CD4-positive, alpha-beta T cell treated with Interferon alpha-2 for 1 hour (primary cell): ENCODE measurements around the gene STMND1.
"Not testable (repeated sequence)": the region's sequence is repeated elsewhere in the genome, so short reads cannot be mapped to it uniquely, and the experiment has no call there.

Source experiments
- DNase-seq, 2 donors: peaks; one replicate each; pipeline ENCODE4 v3.0.0-alpha.2; 2020 to 2022

The STMND1 gene

DNA sequence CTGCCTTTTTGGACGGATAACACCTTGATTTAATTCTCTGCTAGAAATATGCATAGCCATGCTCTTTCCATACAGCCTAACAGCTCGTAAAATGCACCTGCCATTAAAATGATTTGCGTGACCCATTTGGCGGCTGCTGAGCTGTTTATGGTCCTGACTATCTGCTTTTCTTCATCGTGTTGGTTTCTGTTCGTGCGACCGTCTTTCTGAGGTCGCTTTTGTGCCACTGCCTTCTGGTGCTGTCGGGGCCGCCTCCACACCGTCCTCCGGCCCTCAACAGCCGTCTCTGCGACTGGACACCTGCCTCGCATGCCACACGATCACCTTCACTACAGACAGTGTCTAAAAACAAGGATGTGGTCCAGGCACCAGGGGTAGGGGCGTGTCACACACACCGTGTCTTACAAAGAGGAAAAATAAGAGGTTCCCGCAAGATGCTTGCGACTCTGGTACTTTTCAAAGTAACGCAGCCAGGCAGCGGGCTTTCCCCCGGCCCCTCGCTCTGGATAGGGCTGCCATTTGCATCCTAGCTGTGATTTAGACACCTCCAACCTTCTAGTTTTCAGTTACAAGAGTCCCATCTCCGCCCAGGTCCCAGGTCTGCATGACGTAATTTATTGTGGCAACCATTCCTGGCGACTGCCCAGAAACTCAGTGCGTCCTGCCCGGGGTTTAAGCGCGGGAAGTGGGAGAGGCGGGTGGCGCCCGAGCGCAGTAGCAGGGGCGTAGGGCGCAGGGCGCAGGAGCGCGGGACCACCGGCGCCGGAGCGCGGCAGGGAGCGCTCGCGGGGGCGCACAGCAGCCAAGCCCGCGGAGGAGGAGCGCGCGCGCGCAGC is at the start of gene STMND1:
Gene STMND1, plus strand, starts transcription at position 629 of the 836 bp plus-strand sequence. CDS start 208 bp downstream, outside the sequence.
- no peak for DNase-seq

DNA sequence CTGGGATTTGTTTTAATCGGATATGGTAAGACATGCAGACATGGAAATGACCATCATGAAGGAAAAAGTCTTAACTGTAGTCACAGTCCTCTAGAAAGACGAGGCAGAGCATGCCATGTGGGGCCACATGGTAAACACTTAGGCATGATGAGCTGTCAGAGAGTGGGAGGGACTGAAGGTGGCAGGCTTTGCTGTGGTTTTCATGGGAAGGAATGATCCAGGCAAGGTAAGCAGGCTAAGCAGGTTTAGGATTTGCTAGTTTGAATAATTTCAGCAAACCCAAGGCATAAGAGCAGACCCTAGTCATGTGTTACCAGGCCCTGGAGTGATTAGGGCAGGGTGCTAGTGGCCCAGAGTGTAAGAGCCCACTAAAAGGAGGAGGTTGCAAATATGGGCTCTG is 47.2 kb upstream of the STMND1 start:
- no peak for DNase-seq

DNA sequence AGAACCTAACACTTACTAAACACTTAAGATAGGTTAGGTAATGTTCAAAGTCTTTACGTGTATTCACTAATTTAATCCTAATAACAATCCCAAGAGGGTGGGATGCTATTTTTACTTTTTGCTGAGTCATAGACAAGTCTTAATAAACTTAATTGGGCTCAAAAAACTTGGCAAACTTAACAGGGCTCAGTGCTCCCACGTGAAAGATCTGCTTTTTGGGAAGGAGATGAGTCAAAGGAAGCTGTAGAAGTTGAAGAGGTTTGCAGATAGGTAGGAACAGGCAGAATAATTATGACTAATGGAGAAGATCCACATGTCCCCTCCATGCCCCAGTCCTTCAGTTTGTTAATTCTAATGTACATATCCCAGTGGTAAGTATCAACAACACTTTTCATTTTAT is 44.5 kb upstream of the STMND1 start:
- DNase-seq: no peak

DNA sequence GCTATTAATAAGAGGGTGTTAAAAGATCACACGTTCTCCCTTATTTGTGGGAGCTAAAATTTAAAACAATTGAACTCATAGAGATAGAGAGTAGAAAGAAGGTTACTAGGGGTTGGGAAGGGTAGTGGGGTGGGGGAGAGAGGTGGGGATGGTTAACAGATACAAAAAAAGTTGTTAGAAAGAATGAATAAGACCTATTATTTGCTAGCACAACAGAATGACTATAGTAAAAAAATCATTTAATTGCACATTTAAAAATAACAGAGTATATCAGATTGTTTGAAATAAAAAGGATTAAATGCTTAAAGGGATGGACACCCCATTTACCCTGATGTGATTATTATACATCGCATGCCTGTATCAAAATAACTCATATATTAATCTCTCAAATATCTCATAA is 43.3 kb upstream of the STMND1 start:
- no peak for DNase-seq

DNA sequence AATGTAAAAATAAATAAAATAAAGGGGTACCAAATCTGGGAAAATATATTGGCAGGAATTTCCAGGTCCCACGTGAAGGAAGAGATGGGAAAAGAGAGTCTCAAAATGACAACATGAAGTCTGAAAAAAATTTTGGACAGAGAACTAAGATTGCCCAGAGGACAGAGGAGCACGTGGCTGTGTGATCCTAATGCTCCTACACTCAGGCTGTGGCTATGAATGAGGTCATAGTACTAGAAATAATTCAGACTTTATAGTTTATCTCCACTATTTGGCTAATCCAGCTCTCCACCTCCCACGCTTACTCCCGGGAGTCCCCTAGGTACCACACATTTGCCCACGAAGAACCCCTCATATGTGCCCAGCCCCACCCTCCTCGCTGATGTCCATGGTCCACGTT is 42.8 kb upstream of the STMND1 start:
- no peak for DNase-seq

DNA sequence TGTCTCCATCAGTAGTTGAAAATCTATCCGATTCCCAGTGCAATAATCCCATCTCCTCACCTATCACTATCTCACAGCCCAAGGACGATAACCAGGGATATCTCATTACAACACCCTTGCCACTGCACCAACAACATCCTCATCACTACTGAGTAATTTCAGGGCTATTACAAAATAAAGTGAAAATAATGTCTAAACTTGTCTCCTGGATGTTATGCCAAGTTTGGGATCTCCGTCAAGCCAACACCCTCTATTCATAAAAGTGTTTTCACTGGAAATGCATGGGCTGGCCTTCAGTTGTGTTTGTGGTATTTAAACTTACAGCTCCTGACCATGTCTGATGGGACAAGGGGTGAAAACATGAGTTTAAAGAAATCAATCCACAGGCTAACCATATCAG is 42.0 kb upstream of the STMND1 start:
- no peak for DNase-seq

DNA sequence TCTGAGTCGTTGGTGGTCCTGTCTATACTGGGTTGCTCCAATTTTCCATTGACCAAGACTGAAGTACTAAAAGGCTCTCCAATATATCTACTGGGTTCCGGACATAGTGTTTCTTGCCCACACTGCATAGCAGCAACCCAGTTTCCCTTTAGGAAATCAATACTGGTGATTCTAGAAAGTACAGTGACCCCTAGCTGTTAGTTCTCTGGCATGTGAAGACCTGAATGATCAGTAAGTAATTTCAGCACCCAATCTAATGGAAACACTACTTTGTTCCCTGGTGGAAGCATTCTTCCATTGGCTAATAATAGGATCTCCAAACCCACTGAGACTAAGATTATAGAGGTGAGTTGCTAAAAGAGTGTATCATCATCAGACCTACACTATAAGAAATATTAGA is 40.8 kb upstream of the STMND1 start:
- DNase-seq: no peak

DNA sequence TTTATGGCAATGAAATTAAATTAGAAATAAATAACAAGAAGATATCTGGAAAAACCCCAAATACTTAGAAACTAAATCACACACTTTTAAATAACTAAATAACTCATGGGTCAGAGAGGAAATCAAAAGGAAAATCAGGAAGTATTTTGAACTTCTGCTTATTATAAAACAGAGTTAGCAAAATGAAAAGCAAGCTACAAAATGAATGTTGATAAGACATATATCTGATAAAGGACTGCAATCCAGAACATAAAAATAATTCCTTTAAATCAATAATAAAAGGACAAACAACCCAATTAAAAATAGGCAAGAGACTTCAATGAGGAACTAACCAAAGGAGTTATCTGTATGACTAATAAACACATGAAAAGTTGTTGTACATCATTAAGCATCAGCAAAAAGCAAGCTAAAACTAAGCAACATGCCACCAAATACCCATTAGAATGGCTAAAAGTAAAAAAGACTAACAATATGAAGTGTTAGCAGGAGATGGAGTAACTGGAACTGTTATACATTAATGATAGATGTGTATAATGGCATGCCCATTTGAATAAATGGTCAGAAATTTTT is 38.9 kb upstream of the STMND1 start:
- no peak for DNase-seq

DNA sequence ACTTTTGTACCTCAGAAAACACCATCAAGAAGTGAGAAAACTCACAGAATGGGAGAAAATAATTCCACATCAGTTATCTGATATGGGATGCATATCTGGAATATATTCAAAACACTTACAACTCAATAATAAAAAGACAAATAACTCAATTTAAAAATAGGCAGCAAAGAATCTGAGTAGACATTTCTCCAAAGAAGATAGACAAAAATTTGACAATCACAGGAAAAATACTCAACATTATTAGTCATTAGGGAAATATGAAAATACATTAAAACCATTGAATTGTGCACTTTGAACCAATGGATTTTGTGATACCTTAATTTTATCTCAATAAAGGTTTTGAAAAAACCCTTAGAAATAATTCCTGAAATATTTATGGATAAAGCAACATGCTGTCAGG is 36.9 kb upstream of the STMND1 start:
- DNase-seq: no peak

DNA sequence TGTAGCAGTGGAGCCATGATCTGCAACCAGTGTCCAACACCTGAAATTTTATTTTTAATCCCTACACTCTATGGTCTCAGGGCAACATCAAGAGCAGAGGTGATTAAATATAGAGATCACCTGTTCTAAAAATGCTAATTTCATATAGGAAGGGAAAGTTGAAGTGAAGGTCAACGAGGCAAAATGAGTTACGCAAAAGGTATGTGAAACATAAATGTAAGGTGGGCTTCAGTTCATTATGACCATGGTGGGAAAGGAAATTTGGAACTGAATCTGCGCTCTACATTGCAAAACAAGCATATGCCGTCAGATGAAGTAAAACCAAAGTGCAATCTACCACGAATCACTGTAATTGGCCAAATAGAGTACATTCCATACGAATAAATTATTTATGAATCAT is 35.2 kb upstream of the STMND1 start:
- no peak for DNase-seq

DNA sequence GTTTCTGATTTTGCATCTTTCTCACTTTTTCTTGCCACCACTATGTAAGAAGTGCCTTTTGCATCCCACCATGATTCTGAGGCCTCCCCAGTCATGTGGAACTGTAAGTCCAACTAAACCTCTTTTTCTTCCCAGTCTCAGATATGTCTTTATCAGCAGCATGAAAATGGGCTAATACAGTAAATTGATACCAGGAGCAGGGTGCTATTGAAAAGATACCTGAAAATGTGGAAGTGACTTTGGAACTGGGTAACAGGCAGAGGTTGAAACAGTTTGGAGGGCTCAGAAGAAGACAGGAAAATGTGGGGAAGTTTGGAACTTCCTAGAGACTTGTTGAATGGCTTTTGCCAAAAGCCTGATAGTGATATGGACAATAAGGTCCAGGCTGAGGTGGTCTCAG is 32.9 kb upstream of the STMND1 start:
- DNase-seq: not testable (repeated sequence)

DNA sequence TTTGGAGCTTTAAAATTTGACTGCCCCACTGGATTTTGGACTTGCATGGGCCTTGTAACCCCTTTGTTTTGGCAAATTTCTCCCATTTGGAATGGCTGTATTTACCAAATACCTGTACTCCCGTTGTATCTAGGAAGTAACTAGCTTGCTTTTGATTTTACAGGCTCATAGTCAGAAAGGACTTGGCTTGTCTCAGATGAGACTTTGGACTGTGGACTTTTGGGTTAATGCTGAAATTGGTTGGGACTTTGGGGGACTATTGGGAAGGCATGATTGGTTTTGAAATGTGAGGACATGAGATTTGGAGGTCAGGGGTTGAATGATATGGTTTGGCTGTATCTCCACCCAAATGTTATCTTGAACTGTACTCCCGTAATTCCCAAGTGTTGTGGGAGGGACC is 31.4 kb upstream of the STMND1 start:
- DNase-seq: not testable (repeated sequence)

DNA sequence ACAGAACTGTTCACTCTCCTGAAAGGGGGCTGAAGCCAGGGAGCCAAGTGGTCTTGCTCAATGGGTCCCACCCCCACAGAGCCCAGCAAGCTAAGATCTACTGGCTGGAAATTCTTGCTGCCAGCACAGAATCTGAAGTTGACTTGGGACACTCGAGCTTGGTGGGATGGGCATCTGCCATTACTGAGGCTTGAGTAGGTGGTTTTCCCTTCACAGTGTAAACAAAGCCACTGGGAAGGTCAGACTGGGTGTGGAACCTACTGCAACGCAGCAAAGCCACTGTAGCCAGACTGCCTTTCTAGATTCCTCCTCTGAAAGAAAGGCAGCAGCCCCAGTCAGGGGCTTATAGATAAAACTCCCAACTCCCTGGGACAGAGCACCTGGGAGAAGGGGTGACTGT is 28.3 kb upstream of the STMND1 start:
- not testable (repeated sequence) for DNase-seq

DNA sequence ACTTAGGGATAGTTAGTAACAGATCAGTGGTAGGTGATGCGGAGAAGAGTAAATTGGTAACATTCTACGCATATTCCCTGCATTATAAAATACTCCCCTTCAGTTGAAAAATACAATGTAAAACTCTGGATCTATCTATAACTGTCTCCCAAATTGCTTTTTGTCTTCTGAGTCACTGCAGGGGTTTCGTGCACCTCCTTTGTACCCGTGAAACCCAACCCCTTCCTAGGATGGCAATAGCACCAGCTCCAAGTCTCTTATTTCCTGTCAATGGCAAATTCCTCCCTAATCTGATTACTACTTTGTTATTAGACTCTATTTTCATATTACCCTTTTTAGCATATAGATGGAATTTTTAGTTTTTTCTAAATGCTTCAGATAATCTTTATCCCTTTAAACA is 20.6 kb upstream of the STMND1 start:
- DNase-seq: no peak

DNA sequence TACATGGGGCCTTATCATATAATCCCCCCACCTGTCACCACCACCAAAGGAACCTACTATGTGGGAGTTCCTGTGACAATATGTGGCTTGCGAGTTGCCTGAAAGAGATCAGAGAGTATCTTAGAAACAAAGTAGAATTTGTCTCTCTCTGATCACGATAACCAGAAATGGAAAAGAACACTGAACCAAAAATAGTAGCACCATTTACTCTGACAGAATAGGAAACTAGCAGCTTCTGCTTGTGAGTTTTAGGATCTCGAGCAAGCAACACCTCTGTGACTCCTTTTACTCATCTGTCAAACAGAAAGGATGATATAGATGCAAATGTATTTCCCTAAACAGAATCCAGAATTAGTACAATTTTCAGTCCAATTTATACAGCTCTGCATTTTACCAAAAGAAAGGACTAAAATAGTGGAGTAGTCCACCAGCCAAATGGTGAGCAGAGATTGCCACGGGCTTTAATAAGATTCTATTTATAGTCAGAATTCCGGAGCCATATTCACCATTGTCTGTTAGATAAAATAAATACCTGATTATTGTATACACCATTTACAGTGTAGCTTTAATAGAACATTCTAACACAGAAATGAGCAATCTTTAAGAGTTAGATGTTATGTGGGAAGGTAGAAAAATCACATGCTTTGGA is 19.9 kb upstream of the STMND1 start:
- no peak for DNase-seq

DNA sequence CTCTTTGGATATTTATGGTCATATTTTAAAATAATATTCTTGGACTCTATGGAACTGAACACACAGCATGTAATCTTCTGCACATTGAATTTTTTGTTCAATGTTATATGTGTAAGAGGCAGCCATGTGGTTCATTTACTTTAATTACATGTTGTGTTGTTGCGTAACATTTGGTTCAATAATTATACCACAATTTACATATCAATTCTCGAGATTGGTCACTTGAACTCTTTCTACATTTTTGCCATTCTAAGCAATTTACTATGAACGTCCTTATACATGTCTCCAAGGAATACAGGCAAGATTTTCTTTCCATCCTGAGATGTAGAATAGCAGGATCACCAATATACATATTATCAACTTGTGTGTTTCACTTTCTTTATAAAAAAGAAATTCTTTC is 18.5 kb upstream of the STMND1 start:
- DNase-seq: no peak

DNA sequence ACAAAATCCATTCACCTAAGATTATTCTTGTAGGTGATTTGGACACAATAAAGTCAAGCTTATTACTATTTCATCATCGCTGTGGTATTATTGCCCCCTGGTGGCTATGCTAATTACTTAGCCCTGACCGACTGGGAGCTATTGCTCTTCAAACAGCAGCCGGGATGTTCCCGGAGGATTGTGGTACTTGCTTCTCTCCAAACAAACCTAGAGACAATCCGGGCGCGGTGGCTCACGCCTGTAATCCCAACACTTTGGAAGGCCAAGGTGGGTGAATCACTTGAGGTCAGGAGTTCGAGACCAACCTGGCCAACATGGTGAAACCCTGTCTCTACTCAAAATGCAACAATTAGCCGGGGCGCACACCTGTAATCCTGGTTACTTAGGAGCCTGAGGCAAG is 15.4 kb upstream of the STMND1 start:
- peak in 1 of 2 donors; percentile 45 for DNase-seq

DNA sequence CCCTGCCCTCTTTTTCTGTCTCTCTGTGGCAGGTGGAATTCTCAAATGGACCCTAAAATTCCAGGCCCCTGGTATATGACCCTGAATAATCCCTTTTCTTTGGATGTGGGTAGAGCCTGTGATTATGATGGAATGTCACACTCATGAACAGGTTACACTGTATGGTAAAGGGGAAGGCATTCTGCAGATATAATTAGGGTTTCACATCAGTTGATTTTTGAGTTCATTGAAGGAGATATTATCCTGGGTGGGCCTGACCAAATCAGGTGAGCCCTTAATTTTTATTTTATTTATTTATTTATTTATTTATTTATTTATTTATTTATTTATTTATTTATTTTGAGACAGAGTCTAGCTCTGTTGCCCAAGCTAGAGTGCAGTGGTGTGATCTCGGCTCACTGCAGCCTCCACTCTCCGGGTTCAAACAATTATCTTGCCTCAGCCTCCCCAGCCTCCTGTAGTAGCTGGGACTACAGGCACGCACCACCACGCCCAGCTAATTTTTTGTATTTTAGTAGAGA is 13.7 kb upstream of the STMND1 start:
- DNase-seq: no peak

DNA sequence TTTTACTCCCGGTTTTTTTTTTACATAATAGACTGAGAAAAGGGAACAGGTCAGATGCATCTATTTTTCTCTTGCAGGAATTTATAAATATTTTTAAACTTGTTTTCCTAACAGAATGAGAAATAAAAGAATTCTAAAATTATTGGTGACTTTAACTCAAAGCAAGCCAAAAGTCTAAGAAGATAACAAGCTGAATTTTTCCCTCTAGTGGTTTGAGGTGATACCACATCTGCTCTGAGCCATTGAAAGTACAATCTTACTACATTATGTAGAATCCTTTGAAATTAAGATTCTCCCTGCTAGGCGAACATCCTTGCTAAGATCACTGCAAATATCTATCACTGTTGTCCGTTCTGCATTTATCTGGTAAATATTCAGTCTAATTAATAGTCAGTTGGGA is 10.7 kb upstream of the STMND1 start:
- no peak for DNase-seq

DNA sequence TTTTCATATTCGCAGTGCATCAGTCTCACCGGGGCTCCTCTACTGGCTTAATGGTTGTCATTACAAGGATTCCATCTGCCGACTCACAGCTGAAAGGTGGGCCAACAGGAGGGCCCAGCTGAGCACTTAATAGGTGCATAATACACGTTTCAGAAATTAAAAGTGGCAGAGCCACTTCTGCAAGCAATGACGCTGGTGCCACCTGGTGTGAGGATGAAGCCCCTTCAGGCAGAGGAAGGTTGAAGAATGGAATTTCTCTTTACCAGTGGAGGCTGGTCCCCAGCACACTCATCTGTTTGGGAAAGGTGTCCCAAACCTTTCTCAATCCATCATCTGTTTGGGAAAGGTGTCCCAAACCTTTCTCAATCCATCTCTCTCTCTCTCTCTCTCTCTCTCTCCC is 8.2 kb upstream of the STMND1 start:
- DNase-seq: no peak

DNA sequence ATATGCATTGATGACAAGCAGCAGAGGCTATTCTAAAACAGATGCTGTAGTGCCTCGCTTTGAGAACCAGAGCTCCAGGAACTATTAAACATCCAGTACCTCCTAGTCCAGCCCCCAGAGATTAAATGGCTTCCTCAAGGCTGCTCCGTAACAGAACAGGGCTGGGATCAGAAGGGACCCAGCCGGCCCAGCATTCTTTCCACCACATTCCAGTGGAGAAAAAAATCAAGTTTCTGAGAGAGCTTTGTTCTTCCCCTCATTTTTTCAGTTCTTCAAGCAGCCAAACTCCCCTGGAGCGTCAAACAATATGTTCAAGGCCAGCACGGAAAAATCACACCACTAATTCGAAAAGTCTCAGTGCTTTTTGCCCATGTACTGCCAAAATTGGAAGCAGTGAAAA is 5.8 kb upstream of the STMND1 start:
- DNase-seq: no peak

DNA sequence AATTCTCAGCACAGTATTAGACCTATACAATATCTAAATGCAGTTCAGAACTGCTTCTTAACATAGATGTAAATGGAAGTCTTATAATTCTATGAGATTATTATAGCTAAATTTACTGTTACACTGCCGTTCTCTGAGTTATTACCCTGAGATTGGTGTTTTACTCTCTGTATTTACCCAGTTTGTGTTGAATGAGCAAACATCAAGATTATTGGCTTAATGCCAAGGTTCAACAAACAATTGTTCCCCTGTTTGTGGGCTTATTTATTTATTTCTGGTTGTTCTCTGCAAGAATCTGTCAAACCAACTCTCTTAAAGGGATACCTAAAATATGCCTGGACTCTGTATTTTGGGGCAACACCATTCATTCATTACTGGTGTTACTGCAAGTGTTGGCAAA is 5.2 kb upstream of the STMND1 start:
- DNase-seq: no peak

DNA sequence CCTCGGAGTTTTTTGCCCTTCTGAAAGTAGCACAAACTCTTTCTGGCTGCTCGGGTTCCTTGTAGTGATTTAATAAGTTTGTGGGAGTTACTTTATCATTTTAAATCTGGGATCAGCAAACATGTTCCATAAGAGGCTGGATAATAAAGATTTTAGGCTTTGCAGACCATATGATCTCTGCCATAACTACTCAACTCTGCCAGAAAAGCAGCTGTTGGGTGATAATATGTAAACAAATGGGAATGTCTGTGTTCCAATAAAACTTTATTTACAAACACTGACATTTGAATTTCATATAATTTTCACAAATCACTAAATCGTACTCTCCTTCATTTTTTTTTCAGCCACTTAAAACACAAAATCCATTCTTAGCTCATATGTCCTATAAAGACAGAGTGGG is 3.9 kb upstream of the STMND1 start:
- DNase-seq: no peak

DNA sequence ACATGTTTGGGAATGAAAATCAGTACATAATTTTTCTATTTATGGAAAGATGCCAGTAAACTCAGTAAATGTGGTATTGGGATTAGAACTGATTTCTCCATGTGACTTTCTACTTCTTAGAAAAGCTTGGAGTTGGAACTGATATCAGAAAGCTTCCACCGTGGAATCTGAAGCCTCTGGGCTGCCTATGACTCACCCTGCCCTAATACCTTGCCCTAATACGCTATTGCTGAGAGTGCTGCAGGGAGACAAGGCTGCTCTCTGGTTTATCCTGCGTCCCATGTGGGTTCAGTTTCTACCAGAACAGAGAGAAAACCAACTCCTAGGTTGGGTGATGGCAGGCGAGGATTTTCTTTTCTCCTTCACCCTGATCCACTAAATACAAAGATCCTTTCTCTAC is 3.3 kb upstream of the STMND1 start:
- no peak for DNase-seq
